HG03457 (cell line): ENCODE results near the gene TTLL3.
"Not testable (repeated sequence)": the region's sequence is repeated elsewhere in the genome, so short reads cannot be mapped to it uniquely, and the experiment has no call there.

Experiments used
- ATAC-seq: cut with Tn5 transposase; IDR thresholded peaks from one replicate; pipeline ENCODE4 v1.9.1; 2021; ENCODE audit warnings: moderate number of reproducible peaks; ENCODE audit not compliant: unreplicated experiment

TTLL3 gene

DNA sequence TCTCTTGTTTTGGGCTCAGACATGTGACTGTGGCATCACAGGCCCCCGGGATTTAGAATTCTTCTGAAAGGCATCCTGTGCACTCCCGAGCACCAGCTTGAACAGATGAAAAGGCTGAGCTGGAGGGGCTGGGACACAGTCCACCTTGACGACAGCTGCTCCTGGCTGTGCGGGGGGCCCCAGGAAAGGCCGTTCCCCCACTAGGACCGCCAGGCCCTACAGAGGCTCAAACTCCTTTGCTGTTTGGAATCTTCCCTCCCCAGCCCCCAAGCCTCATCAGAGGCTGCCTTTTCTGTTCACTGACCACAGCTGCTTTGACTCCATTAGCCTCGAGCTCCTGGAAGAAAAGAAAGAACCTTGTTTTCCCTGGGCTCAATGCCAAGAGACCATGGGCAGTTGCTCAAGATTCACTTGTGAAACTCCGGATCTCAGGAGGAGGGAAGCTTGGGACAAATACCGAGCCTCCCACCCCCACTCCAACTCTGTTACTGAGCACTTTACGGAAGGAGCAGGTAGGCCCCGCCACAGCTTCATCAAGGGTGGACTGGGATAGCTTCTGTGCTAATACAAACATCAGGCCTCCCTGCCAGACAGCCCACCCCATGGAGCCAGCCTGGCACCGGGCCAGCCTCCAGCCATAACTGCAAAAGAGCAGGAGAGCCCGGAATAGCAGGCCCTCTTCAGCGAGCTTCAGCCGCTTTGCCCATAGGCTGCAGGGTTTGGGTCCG is 54.3 kb downstream of the TTLL3 start:
- ATAC-seq, result no peak

DNA sequence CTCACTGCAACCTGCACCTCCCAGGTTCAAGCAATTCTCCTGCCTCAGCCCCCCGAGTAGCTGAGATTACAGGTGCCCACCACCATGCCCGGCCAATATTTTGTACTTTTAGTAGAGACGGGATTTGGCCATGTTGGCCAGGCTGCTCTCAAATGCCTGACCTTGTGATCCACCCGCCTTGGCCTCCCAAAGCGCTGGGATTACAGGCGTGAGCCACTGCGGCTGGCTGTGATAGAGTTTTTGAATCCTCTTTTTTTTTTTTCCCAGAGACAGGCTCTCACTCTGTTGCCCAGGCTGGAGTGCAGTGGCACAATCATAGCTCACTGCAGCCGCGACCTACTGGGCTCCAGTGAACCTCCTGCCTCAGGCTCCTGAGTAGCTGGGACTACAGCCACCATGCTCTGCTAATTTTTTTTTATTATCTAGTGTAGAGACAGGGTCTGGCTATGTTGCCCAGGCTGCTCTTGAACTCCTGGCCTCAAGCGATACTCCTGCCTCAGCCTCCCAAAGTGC is 55.1 kb downstream of the TTLL3 start:
- not testable (repeated sequence) for ATAC-seq

DNA sequence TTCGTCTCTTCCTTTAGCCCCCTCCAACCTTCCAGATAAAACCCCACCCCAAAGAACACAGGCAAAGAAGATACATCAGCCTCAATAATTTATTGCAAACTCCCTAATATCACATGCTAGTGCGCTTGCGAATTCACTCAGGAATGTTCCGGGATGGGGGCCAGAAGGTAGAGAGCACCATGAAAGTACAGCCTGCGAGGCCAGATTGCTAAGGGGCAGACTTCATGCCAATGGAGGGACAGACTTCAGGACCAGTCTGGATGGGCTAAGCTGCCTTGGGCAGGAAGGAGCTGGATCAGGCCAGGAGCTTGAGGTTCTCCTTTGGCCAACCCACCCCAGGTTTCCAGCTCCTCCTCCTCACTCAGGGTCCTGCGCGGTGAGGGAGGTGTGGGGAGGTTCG is 56.6 kb downstream of the TTLL3 start:
- no peak for ATAC-seq

DNA sequence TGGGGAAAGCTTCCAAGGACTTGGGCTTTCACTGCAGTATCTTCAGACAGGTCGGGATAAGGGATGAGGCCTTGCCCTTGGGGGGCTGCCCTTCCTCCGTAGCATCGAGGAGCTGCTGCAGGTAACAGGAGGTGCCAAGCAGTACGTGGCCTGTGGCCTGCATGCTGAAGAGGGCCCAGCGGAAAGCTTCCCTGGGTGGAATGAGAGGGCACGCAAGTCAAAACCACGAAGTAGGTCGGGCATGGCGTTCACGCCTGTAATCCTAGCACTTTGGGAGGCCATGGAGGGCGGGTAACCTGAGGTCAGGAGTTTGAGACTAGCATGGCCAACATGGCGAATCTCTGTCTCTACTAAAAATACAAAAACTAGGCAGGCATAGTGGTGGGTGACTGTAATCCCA is 57.0 kb downstream of the TTLL3 start:
- no peak for ATAC-seq

DNA sequence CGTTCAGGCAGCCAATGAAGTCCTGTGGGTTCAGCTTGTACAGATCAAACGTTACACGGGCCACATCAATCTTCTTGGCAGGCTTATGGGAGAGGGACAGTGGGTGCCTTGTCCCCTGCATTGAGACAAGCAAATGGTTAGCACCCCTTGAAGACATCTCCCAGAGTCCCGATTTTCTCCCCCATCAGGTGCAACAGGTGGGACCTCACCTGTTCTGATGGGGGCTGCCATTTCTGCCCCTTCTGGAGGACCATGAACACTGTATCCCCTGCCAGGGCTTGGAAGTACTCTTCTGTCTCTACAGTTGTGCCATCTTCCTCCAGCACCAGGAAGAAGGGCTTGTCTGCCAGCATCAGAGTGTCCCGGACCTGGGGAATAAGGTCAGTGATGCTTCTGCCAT is 59.9 kb downstream of the TTLL3 start:
- no peak for ATAC-seq

DNA sequence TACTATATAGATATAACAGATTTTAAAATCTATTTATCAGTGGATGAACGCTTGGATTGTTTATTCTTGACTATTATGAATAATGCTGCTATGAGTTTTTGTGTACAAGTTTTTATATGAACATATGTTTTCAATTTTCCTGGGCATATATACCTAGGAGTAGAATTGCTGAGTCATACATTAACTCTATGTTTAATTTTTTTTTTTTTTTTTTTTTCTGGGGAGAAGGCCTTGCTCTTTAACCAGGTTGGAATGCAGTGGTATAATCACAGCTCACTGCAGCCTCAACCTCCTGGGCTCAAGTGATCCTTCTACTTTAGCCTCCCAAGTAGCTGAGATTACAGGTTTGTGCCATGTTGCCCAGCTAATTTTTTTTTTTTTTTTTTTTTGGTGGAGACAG is 60.9 kb downstream of the TTLL3 start:
- no peak for ATAC-seq

DNA sequence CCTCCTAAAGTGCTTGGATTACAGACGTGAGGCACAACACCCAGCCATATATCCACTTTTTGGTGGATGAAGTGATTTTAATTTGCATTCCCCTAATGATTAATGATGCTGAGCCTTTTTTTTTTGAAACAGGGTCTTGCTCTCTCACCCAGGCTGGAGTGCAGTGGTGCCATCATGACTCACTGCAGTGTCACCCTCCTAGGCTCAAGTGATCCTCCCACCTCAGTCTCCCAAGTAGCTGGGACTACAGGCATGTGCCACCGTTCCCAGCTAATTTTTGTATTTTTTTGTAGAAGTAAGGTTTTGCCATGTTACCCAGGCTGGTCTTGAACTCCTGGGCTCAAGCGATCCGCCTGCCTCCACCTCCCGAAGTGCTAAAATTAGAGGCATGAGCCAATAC is 62.0 kb downstream of the TTLL3 start:
- ATAC-seq, result not testable (repeated sequence)

DNA sequence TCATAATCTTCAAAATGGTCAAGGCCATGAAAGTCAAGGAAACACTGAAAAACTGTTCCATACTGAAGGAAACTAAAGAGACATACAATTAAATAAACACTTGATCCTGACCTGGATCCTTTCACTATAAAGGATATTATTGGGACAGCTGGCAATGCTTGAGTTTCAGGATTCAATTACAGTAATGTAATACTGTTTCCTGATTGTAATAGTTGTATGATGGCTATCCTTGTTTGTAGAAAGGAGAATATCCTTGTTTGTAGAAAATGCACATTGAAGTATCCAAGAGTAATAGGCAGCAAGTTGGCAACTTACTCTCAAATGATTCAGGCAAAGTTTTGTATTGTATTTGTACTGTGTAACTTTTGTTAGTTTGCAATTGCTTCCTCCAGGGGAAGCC is 65.4 kb downstream of the TTLL3 start:
- ATAC-seq, result no peak

DNA sequence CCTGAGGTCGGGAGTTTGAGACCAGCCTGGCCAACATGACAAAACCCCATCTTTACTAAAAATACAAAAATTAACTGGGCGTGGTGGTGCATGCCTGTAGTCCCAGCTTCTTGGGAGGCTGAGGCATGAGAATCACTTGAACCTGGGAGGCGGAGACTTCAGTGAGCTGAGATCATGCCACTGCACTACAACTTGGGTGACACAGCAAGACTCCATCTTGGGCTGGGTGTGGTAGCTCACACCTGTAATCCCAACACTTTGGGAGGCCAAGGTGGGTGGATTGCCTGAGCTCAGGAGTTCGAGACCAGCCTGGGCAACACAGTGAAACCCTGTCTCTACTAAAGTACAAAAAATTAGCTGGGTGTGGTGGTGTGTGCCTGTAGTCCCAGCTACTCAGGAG is 66.2 kb downstream of the TTLL3 start:
- not testable (repeated sequence) for ATAC-seq

DNA sequence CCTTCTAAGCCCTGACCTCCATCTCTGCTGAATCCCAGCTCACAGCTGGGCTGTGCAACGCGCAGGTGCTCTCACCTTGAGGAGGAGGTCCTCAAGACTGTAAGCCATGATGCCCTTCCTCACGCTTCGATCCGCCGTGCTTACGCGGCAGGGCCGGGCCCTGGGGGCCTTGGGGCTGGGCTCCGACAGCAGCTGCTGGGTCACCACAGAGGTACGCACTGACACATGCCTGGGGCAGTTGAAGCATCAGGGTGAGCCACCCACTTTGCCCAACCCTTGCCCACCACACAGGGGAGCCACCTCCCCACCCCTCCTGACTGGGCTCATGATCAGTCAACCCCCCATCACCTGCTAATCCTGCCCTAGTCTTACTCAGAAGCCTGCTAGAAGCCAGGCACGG is 66.9 kb downstream of the TTLL3 start:
- ATAC-seq, result no peak

DNA sequence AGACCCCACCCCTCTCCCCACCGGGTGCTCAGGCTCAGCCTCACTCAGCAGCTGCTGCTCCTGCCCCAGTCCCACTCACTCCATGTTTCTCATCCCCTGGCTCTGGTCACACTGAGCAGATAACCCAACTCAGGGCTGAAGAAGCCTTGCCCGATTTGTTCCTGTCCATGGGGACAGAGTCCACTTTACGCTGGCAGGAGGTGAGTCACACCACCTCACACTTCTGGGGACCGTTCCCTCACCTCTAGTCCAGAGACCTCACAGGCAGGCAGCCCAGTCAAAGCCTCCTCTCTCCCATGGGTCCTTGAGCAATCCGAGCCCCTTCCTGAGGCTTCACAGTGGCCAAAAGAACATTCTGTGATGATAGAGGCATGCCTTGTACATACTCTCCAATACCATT is 68.6 kb downstream of the TTLL3 start:
- ATAC-seq, result no peak

DNA sequence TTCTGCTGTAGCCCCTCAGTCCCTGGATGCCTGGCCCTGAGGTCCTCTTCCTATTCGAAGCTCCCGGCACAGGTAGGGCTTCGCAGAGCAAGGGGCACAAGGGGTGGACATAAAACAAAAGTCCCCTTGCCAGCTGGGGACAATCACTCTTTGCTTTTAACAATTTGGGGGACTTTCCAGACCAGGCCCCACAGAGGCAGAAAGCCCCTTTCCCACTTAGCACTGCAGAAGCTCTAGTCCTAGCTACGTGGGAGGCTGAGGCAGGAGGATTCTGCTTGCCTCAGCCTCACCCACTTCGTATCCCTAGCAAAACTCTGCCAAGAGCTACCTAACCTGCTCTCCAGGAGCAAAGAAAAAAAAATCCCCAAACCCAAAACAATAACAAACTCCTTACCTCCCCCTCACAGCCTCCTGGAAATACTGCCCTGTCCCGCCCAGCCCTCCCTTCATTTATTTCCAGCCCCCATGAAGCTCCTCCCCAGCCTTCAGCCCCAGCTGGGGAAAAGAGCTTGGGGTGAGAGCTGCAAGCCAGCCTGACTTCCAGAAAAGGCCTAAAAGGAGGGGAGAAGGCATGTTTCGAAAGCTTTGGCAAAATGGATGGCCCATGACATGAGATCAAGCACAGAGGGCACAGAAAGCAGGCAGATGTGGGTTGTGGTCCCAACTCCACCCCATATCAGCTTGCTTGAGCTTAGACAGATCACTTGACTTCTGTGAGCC is 69.9 kb downstream of the TTLL3 start, which contains the start of gene CIDEC:
TSS of gene CIDEC (minus strand) at position 424 of the 720 bp plus-strand sequence. CDS start 1,767 bp downstream, outside the sequence.
- ATAC-seq, result no peak

DNA sequence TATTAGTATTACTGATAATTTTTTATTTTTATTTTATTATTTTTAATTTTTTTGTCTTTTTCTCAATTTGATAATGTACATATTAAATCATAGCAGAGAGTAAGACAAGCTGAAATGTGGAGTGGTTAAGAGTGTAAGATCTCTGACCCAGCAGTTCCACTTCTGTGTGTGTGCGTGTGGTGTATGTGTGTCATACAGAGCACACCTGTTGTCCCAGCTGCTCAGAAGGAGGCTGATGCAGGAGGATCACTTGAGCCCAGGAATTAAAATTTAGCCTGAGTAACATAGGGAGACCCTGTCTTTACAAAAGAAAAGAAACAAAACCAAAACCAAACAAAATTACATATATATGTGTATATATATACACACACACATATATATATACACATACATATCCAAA is 71.4 kb downstream of the TTLL3 start:
- no peak for ATAC-seq

DNA sequence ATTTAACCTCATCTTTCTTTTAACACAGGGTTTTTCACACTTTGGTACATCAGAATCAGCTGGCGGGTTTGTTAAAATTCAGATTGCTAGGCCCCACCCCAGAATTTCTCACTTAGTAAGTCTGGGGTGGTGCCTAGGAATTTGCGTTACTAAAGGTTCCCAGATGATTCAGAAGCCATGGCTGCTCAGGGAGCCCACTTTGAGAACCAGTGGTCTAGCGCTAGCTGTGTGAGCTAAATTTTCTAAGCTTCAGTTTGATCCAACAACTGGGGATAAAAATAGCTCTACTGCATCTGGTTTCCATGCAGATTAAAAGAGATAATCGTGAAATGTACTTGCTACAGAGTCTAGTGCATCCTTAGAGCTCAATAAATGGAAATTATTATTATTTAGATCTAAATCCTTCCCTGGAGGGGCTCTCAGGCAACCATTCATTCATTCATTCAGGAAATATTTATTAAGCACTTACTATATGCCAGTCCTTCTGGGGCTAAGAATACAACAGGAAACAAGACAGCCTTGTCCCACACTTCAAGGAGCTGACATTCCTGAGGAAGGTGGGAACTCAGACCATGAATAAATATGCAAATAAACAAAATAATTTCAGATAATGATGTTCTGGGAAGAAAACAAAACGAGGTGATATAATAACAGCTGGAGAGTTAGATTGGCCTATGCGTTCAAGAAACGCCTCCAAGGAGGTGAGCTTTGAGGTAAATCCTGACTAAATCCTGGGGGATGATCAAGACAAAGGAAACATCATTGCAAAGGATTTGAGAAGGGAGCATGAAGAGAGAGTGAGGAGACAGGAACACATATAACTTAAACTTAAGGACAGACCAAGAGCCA is 73.9 kb downstream of the TTLL3 start:
- ATAC-seq, result no peak

DNA sequence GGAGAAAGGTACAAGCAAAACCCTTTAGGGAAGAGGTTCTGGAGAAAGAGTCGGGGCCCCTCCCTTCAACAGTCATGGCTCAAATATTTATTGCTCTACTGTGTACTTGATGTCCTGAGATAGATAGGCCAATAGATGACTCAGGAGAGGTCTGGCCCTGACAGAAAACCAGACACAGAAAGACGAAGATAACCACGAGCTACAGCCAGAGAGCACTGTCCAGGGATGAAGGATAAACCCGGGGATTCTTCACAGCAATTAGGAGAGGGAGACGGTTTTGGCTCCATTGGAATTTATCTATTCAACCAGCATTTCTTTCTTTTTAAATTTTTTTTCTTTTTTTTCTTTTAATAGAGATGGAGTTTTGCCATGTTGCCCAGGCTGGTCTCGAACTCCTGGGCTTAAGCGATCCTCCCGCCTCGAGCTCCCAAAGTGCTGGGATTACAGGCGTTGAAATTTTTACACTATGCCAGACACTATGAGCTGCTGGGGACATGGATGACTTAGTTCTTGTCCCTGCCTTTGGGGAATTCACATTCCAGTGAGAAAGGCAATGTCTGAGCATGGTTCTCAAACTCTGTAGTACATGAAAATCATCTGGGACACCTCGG is 74.6 kb downstream of the TTLL3 start:
- ATAC-seq, result no peak
